Breast epithelium (tissue), 4 donors: ENCODE results near the gene CAMTA1. TPM values are rescaled to one million over a fixed set of nuclear protein-coding genes. Genes with fewer than 3 reads are reported as not detected.

Experiments used
- DNase-seq, 2 donors: peaks; one replicate each; pipeline ENCODE4 v3.0.0-alpha.2; 2019; ENCODE audit warnings: low spot score in 2 of 2
- H3K27ac ChIP-seq, 2 donors: fragments of 200-600 bp; sonication (generic) in 1 of 2; one replicate each; pipeline ENCODE4 v1.5.1; 2016 to 2019; ENCODE audit warnings: mild to moderate bottlenecking in 1 of 2
- H3K27me3 ChIP-seq, 2 donors: fragments of 200-600 bp; sonication (generic) in 1 of 2; one replicate each; pipeline versions ENCODE4 v1.5.1 to v1.6.0; 2017 to 2019; ENCODE audit warnings: control low read depth in 1 of 2, mild to moderate bottlenecking in 1 of 2
- H3K36me3 ChIP-seq: fragments of 200-600 bp; one replicate; pipeline ENCODE4 v1.5.1; 2019
- H3K4me1 ChIP-seq, 2 donors: fragments of 200-600 bp; sonication (generic); one replicate each; pipeline ENCODE4 v1.5.1; 2016 to 2019; ENCODE audit warnings: control low read depth in 1 of 2
- H3K4me3 ChIP-seq, 3 donors: fragments of 200-600 bp; sonication (generic); 1 replicate in 2 of 3; 2 replicates in 1 of 3; pipeline ENCODE4 v1.5.1; 2016 to 2019; ENCODE audit warnings: mild to moderate bottlenecking in 3 of 3, moderate library complexity in 2 of 3
- H3K9me3 ChIP-seq, 2 donors: fragments of 200-600 bp; sonication (generic) in 1 of 2; one replicate each; pipeline ENCODE4 v1.5.1; 2016 to 2019; ENCODE audit warnings: control low read depth in 1 of 2
- POLR2A ChIP-seq: fragments of 450-650 bp; IDR thresholded peaks from one replicate; pipeline ENCODE4 v1.6.1; 2016; ENCODE audit warnings: antibody characterized with exemption, mild to moderate bottlenecking, moderate library complexity
- POLR2AphosphoS5 ChIP-seq, 3 donors: sonication (generic); formaldehyde crosslinking; IDR thresholded peaks; one replicate each; pipeline ENCODE4 v1.6.1; 2017; ENCODE audit warnings: antibody characterized with exemption in 3 of 3
- intact Hi-C: fragments of 100-400 bp; cut with DNase I; formaldehyde crosslinking; loops from one replicate; pipeline ENCODE4 v1.15.1; 2023; ENCODE audit warnings: low total_unique reads
- total RNA-seq, 3 donors: library from RNA; depleted of rRNA; stranded (reverse); fragments of >200 nt; gene quantifications; one replicate each; pipeline ENCODE4 v1.1.0, GENCODE V29; 2016
- TF ChIP-seq, protein P1 (sequence below), 3 donors: fragments of 450-650 bp; IDR thresholded peaks; one replicate each; pipeline ENCODE4 v1.5.1; 2016 to 2017; ENCODE audit warnings: antibody characterized with exemption in 3 of 3, mild to moderate bottlenecking in 3 of 3, moderate library complexity in 3 of 3

Gene CAMTA1
- total RNA-seq, 3 donors from 2014 or later: 53.4 to 84.0 (median 61.9) TPM

DNA sequence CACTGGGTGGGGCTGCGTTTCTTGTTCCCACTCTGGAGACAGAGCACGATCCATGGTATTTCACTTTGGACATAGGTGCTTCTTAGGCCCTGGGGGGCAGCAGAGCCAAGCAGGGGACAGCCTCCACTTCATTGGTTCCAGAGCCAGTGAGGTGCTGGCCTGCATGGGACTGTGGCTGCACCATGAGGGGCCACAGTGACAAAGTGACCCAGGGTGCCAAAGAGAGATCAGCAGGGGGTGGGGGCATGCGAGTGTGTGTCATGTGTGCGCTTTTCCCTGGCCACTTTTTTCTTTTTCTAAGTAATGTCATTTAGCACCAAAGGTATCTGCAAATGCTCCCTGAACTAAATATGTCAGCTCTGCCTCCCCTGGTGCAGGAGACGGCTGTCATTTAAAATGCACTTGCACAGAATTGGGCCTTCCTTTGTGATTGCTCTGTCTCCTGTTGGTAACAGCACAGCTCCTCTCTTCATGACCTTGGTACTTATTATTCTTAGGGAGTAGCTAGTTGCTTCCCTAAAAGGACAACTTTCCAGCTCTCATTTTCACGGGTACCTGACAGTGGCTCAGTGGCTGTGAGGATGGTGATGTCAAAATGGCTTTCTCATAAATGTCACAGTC lies 910.4 kb downstream of the CAMTA1 start:
- Histone ChIP-seq H3K4me3 (no peak overlapping the region), H3K36me3 (no peaks in the 10 kb centered on the region), H3K27me3 (no peaks in the 10 kb centered on the region), H3K4me1 (no peaks in the 10 kb centered on the region), H3K27ac (no peak overlapping the region), H3K9me3 (peaks cover 0 to 10% of the 10 kb centered on the region in 2 donors)
- no peak for DNase-seq
- intact Hi-C loops: no loop called here
- TF ChIP-seq, protein P1, sequence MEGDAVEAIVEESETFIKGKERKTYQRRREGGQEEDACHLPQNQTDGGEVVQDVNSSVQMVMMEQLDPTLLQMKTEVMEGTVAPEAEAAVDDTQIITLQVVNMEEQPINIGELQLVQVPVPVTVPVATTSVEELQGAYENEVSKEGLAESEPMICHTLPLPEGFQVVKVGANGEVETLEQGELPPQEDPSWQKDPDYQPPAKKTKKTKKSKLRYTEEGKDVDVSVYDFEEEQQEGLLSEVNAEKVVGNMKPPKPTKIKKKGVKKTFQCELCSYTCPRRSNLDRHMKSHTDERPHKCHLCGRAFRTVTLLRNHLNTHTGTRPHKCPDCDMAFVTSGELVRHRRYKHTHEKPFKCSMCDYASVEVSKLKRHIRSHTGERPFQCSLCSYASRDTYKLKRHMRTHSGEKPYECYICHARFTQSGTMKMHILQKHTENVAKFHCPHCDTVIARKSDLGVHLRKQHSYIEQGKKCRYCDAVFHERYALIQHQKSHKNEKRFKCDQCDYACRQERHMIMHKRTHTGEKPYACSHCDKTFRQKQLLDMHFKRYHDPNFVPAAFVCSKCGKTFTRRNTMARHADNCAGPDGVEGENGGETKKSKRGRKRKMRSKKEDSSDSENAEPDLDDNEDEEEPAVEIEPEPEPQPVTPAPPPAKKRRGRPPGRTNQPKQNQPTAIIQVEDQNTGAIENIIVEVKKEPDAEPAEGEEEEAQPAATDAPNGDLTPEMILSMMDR (IDR thresholded peaks at IDR 0.05): no peak
- TF ChIP-seq POLR2AphosphoS5 (IDR thresholded peaks at IDR 0.05) (no peak), POLR2A (no peak)

DNA sequence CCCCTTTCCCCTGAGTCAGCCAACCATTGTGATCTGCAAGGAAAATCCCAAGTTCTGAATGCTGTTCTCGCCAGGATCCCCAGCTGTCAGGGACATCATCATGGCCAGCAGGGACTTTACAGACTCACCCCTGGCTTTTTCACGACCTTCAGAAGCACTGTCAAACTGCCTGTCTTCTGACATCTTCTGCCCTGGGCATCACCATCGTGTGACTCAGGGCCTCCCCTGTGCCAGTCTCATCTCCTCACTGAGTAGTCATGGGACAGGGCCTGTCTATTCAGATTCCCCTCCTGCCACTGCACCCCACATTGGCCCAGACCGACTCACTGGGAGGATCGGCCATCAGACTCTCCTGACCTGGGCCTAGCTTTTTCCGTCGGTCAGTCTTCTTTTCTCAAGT lies 913.4 kb downstream of the CAMTA1 start:
- Histone ChIP-seq H3K4me3 (no peak overlapping the region), H3K9me3 (no peaks in the 10 kb centered on the region), H3K4me1 (no peaks in the 10 kb centered on the region), H3K27me3 (no peaks in the 10 kb centered on the region), H3K36me3 (no peaks in the 10 kb centered on the region), H3K27ac (no peak overlapping the region)
- DNase-seq: peak in 1 of 2 donors; percentile 19
- intact Hi-C loops: no loop called here
- TF ChIP-seq, protein P1 (IDR thresholded peaks at IDR 0.05): no peak
- TF ChIP-seq POLR2A (no peak), POLR2AphosphoS5 (IDR thresholded peaks at IDR 0.05) (no peak)

DNA sequence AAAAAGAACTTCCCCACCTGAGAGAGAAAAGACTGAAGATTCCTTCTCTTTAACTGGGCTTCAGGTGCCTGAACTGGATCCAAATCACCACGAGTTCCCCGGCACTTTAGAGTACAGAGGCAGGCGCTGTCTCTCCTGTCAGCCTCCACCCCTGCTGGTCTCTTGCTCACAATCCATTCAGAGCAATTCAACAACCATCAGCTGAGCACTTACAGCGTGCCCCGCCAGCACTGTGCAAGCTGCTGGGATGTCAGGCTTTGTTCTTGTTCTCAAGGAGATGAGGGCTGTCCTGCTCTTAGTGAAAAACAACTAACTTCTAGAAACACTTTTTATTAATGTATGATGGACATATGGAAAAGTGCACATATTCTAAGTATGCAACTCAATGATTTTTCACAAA lies 917.1 kb downstream of the CAMTA1 start:
- Histone ChIP-seq H3K4me1 (no peaks in the 10 kb centered on the region), H3K4me3 (no peak overlapping the region), H3K27me3 (no peaks in the 10 kb centered on the region), H3K27ac (no peak overlapping the region), H3K9me3 (no peaks in the 10 kb centered on the region), H3K36me3 (no peaks in the 10 kb centered on the region)
- intact Hi-C loops: no loop called here
- TF ChIP-seq, protein P1 (IDR thresholded peaks at IDR 0.05): no peak
- TF ChIP-seq POLR2AphosphoS5 (IDR thresholded peaks at IDR 0.05) (no peak), POLR2A (no peak)
- DNase-seq: no peak

DNA sequence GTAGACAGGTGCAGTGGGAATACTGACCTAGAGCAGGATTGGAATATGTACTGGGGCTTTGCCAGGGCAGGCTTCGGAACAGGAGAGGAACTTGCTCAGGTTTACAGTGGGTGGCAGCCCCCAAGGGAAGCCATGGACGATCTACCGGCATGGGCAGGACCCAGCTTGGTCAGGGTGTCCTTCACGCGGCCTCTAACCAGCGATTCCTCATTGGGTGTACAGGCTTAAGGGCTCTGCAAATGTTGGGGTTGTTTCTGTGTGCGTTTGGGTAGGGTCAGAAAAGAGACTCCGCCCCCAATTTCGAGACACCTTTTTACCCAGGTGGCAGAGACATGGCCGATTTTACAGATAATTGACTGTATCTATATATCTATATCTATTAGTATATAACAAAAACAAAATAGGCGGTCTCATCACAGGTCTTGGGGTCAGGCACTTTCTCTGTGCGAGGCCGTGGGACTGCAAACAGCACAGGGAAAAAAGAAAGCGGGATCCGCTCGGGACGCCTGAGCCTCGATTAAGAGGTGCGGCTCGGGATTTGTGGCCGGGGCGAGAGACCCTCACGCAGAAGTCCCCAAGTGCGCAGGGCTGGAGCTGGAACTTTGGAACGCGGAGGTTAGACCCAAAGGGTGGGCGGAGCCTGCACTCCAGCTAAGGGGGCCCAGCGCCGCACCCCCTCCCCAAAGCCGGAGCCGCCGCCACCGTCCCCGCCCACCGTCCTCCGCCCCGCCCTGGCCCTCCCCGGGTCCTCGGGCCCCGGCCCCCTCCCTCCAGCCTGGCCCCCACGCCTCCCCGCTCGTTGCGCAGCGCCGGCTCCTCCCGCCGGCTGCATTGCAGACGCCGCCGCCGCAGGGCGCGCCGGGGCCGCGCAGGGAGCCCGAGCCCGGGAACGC lies 918.3 kb downstream of the CAMTA1 start:
- TF ChIP-seq POLR2AphosphoS5 (IDR thresholded peaks at IDR 0.05) (no peak), POLR2A (no peak)
- TF ChIP-seq, protein P1 (IDR thresholded peaks at IDR 0.05): no peak
- peak overlapping the region in 1 of 2 donors; percentile 81 for H3K27ac ChIP-seq
- no peaks in the 10 kb centered on the region for H3K36me3 ChIP-seq
- DNase-seq: no peak
- H3K9me3 ChIP-seq: no peaks in the 10 kb centered on the region
- intact Hi-C loops: no loop called here
- H3K4me1 ChIP-seq: no peaks in the 10 kb centered on the region
- peak overlapping the region; percentile 15 to 71 (median 67) for H3K4me3 ChIP-seq
- H3K27me3 ChIP-seq: no peaks in the 10 kb centered on the region
